Right lobe of liver (tissue), 4 donors: ENCODE measurements around the gene S100A16.

Experiments used
- POLR2A ChIP-seq: fragments of 450-650 bp; IDR thresholded peaks from one replicate; pipeline ENCODE4 v1.6.1; 2017; ENCODE audit warnings: antibody characterized with exemption, mild to moderate bottlenecking
- TF ChIP-seq, protein P1 (sequence below), 4 donors: fragments of 200-600 bp in 3 of 4; fragments of 450-650 bp in 1 of 4; IDR thresholded peaks; one replicate each; pipeline versions ENCODE4 v1.5.1 to v1.8.0; 2016 to 2022; ENCODE audit warnings: antibody characterized with exemption in 4 of 4, mild to moderate bottlenecking in 2 of 4
- donor health status: DM: no; HTN: no; CAD: no.
- donor health status: DM: no; HTN: no; CAD: no.
- donor health status: DM: no; HTN: yes; CAD: no.

DNA sequence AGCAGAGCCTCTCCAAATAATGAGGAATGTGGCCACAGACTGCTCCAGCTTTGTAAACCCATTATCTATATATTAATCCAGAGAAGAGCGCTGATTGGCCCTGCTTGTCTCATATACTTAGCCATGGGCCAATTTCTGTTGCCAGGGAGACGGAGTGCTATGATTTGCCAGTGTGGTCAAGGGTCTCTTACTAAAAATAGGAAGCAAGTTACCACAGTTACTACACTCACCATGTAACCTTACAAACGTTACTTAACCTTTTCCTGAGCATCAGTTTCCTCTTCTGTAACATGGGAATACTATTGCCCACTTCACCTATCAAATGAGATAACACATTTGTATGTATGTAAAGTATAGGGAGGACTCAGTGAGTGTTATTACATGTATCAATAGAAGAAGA lies 39.6 kb downstream of the S100A16 start:
- TF ChIP-seq, protein P1, sequence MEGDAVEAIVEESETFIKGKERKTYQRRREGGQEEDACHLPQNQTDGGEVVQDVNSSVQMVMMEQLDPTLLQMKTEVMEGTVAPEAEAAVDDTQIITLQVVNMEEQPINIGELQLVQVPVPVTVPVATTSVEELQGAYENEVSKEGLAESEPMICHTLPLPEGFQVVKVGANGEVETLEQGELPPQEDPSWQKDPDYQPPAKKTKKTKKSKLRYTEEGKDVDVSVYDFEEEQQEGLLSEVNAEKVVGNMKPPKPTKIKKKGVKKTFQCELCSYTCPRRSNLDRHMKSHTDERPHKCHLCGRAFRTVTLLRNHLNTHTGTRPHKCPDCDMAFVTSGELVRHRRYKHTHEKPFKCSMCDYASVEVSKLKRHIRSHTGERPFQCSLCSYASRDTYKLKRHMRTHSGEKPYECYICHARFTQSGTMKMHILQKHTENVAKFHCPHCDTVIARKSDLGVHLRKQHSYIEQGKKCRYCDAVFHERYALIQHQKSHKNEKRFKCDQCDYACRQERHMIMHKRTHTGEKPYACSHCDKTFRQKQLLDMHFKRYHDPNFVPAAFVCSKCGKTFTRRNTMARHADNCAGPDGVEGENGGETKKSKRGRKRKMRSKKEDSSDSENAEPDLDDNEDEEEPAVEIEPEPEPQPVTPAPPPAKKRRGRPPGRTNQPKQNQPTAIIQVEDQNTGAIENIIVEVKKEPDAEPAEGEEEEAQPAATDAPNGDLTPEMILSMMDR (IDR thresholded peaks at IDR 0.05), result no peak
- no peak for TF ChIP-seq POLR2A
